K562 (cell line): ENCODE results near the gene SLC25A45. TPM values are rescaled to one million over a fixed set of nuclear protein-coding genes. Genes with fewer than 3 reads are reported as not detected.

ENCODE experiments used
- CBFB ChIP-seq: sonication (generic); formaldehyde crosslinking; IDR thresholded peaks from 2 replicates; pipeline ENCODE4 v1.4.0; 2020; ENCODE audit warnings: mild to moderate bottlenecking, missing genetic modification reagents
- CEBPG ChIP-seq, 3 experiments: fragments of 200-800 bp in 1 of 3; sonication (Bioruptor generic) in 1 of 3; sonication (generic) in 1 of 3; formaldehyde crosslinking in 1 of 3; IDR thresholded peaks in 2 of 3; conservative IDR thresholded peaks in 1 of 3; 2 replicates each; pipeline versions ENCODE4 v1.6.1 to v1.8.0; 2016 to 2022; ENCODE audit warnings: missing compliant biosample characterization in 2 of 3, missing genetic modification characterization in 2 of 3, mild to moderate bottlenecking in 1 of 3, missing genetic modification reagents in 1 of 3
- RHOXF2B ChIP-seq: fragments of 250-450 bp; sonication (Bioruptor Pico); conservative IDR thresholded peaks from 2 replicates; pipeline ENCODE4 v1.5.1; 2021
- TRIM24 ChIP-seq, 2 experiments: fragments of 450-650 bp; IDR thresholded peaks; 2 replicates each; pipeline ENCODE4 v1.6.1; 2016
- TSHZ1 ChIP-seq: fragments of 250-450 bp; sonication (Bioruptor Pico); IDR thresholded peaks from 2 replicates; pipeline ENCODE4 v1.4.0; 2020; ENCODE audit warnings: mild to moderate bottlenecking, moderate library complexity
- ZMIZ1 ChIP-seq, 2 experiments: fragments of 150-350 bp in 1 of 2; IDR thresholded peaks; 2 replicates each; pipeline ENCODE4 v1.6.1; 2012 to 2016; ENCODE audit warnings: low read depth in 2 of 2, low read length in 2 of 2, mild to moderate bottlenecking in 1 of 2, moderate library complexity in 1 of 2
- ZNF561 ChIP-seq: fragments of 450-650 bp; formaldehyde crosslinking; conservative IDR thresholded peaks from 2 replicates; pipeline ENCODE4 v1.4.0; 2020; ENCODE audit warnings: mild to moderate bottlenecking, moderate library complexity
- ZSCAN29 ChIP-seq: fragments of 450-650 bp; IDR thresholded peaks from 2 replicates; pipeline ENCODE4 v1.6.1; 2017
- polyA plus RNA-seq, 8 experiments: library from polyadenylated mRNA; depleted of rRNA in 4 of 8; stranded (reverse) in 5 of 8; unstranded in 3 of 8; fragments of >200 nt; fragmentation: Nextera tagmentation in 2 of 8; fragmentation: Illumina TruSeq in 1 of 8; extraction: Ambion mirVana in 2 of 8; extraction: Trizol in 1 of 8; gene quantifications; 2 replicates each; pipeline versions ENCODE4 v1.2.1 to v1.2.3, GENCODE V29; 2011 to 2014; ENCODE audit warnings: inconsistent platforms in 1 of 8, missing spikeins in 1 of 8
- total RNA-seq, 7 experiments: library from RNA; depleted of rRNA in 6 of 7; stranded (reverse); fragments of >200 nt in 6 of 7; fragmentation: Illumina TruSeq in 2 of 7; extraction: Trizol in 2 of 7; gene quantifications; 2 replicates each; pipeline versions ENCODE4 v1.2.1 to v1.2.3, GENCODE V29; 2011 to 2021; ENCODE audit warnings: low replicate concordance in 1 of 7

SLC25A45 gene
- total and polyA plus RNA-seq, 9 of the 15 experiments (the other 6 are each of a cell fraction or from before 2014, with no cell fraction given) = 0.15 to 2.3 (median 0.68) TPM

- TF ChIP-seq RHOXF2B (CRISPR knock-in tag) = no peak
- TF ChIP-seq TRIM24 (IDR thresholded peaks at IDR 0.05) = peak in 1 of 2 experiments; percentile 41; a peak in 1 of 4 replicates
- TF ChIP-seq TSHZ1 (CRISPR knock-in tag) = no peak
- peak; percentile 73 for TF ChIP-seq CEBPG (CRISPR knock-in tag; IDR thresholded peaks at IDR 0.05)
- peak; percentile 22 to 34; a peak in 2 of 4 replicates for TF ChIP-seq CEBPG (tag; conservative IDR thresholded peaks at IDR 0.05 in 1 of 2, IDR thresholded peaks at IDR 0.05 in 1 of 2)
- TF ChIP-seq ZMIZ1 (IDR thresholded peaks at IDR 0.05; ENCODE audit: low read depth in 2 of 2, low read length in 2 of 2) = no peak
- no peak for TF ChIP-seq ZSCAN29
- TF ChIP-seq ZNF561 (CRISPR knock-in tag) = no peak
- 0 out of 2 replicates have a peak, but pooled peaks have one; percentile 23 for TF ChIP-seq CBFB (CRISPR knock-in tag)
These were observed 8.4 kb downstream of the SLC25A45 start (continued) for GRCh38 chr11:65373839-65374580.
